Endothelial cell of umbilical vein (primary cell): ENCODE data around the gene STEAP4. TPM values are rescaled to one million over a fixed set of nuclear protein-coding genes. Genes with fewer than 3 reads are reported as not detected.

Experiments
- BruUV-seq: library from RNA; stranded (reverse); fragments of 400-500 nt; replicated peaks from 2 replicates; lab custom pipeline; 2021; lab: Mats Ljungman, UMichigan
- CTCF ChIA-PET: fragments of 300-600, 350-600 bp; sonication (Branson Sonifier 250); formaldehyde crosslinking; loops from one replicate; lab custom pipeline; 2021; ENCODE audit warnings: antibody characterized with exemption, inconsistent platforms; lab: Charles Lee
- POLR2A ChIA-PET: fragments of 300-600, 350-600 bp; sonication (Branson Sonifier 250); formaldehyde crosslinking; loops from one replicate; lab custom pipeline; 2021; ENCODE audit warnings: antibody characterized with exemption, inconsistent platforms; lab: Charles Lee
- DNase-seq: peaks from one replicate; pipeline ENCODE4 v3.0.0-alpha.2; 2011; ENCODE audit warnings: low read depth, low spot score
- FAIRE-seq: peaks from 2 replicates; lab custom pipeline; 2011; peaks lifted over from hg19 to GRCh38; lab: Jason Lieb, UNC
- H2AFZ ChIP-seq: 2 replicates; pipeline ENCODE4 v1.6.0; 2012; ENCODE audit warnings: low read depth, low read length, control low read depth, inconsistent platforms
- H3K27ac ChIP-seq: 2 replicates; pipeline ENCODE4 v1.5.1; 2011; ENCODE audit warnings: low read depth, mild to moderate bottlenecking, control low read depth, low read length, moderate library complexity; ENCODE audit not compliant: insufficient read depth
- H3K27me3 ChIP-seq, 2 experiments: 2 replicates each; pipeline versions ENCODE4 v1.6.0 to v1.6.1; 2011; ENCODE audit warnings: low read length in 2 of 2, mixed read lengths in 1 of 2; ENCODE audit not compliant: control insufficient read depth in 2 of 2, insufficient read depth in 2 of 2
- H3K36me3 ChIP-seq, 2 experiments: 2 replicates in 1 of 2; 3 replicates in 1 of 2; pipeline ENCODE4 v1.5.1; 2011; ENCODE audit warnings: low read length in 2 of 2, mild to moderate bottlenecking in 1 of 2, moderate library complexity in 1 of 2; ENCODE audit not compliant: control insufficient read depth in 2 of 2, insufficient read depth in 2 of 2; ENCODE audit errors: extremely low read depth in 1 of 2
- H3K4me1 ChIP-seq: 3 replicates; pipeline ENCODE4 v1.5.1; 2011; ENCODE audit warnings: mild to moderate bottlenecking, low read length; ENCODE audit not compliant: control insufficient read depth, insufficient read depth; ENCODE audit errors: extremely low read depth
- H3K4me2 ChIP-seq: 2 replicates; pipeline ENCODE4 v1.6.1; 2011; ENCODE audit warnings: low read length, control low read depth, mixed read lengths; ENCODE audit not compliant: insufficient read depth
- H3K4me3 ChIP-seq, 3 experiments: fragments of 200-600 bp in 1 of 3; sonication (generic), shearing (Covaris generic) in 1 of 3; replicated peaks in 1 of 3; 2 replicates each; pipeline ENCODE4 v1.5.1; 2011 to 2016; ENCODE audit warnings: control low read depth in 3 of 3, low read length in 3 of 3, mild to moderate bottlenecking in 2 of 3, inconsistent platforms in 1 of 3, low read depth in 1 of 3, moderate library complexity in 1 of 3; ENCODE audit not compliant: insufficient read depth in 1 of 3
- H3K79me2 ChIP-seq: 2 replicates; pipeline ENCODE4 v1.6.0; 2012; ENCODE audit warnings: low read length, inconsistent platforms; ENCODE audit not compliant: control insufficient read depth, insufficient read depth
- H3K9ac ChIP-seq: replicated peaks from 2 replicates; pipeline ENCODE3; 2011; ENCODE audit warnings: low read length, control low read depth; ENCODE audit not compliant: insufficient read depth; ENCODE audit errors: extremely low read depth
- H3K9me1 ChIP-seq: replicated peaks from 3 replicates; pipeline ENCODE4 v1.6.0; 2011; ENCODE audit warnings: mild to moderate bottlenecking, low read length; ENCODE audit not compliant: control insufficient read depth, insufficient read depth; ENCODE audit errors: extremely low read depth
- H3K9me3 ChIP-seq: replicated peaks from 2 replicates; pipeline ENCODE4 v1.5.1; 2012; ENCODE audit warnings: low read length, inconsistent platforms; ENCODE audit not compliant: control insufficient read depth, insufficient read depth
- H4K20me1 ChIP-seq: replicated peaks from 2 replicates; pipeline ENCODE3; 2011; ENCODE audit warnings: mild to moderate bottlenecking, low read length; ENCODE audit not compliant: control insufficient read depth, insufficient read depth; ENCODE audit errors: extremely low read depth
- FOS ChIP-seq: IDR thresholded peaks from 2 replicates; pipeline ENCODE4 v1.6.1; 2011; ENCODE audit warnings: mild to moderate bottlenecking, low read length, moderate library complexity, borderline replicate concordance; ENCODE audit not compliant: insufficient read depth
- GATA2 ChIP-seq: IDR thresholded peaks from 2 replicates; pipeline ENCODE4 v1.7.0; 2011; ENCODE audit warnings: low read depth, mild to moderate bottlenecking, moderate library complexity, mixed read lengths, low read length; ENCODE audit not compliant: insufficient read length, insufficient read depth
- JUN ChIP-seq: IDR thresholded peaks from 2 replicates; pipeline ENCODE4 v1.6.1; 2011; ENCODE audit warnings: borderline replicate concordance, low read depth; ENCODE audit not compliant: insufficient read length, insufficient read depth
- MYC ChIP-seq: IDR thresholded peaks from one replicate; pipeline ENCODE4 v1.6.1; 2011; ENCODE audit warnings: mild to moderate bottlenecking, low read depth, low read length
- POLR2AphosphoS5 ChIP-seq: IDR thresholded peaks from 2 replicates; pipeline ENCODE4 v1.6.1; 2012; ENCODE audit warnings: low read depth, mild to moderate bottlenecking, control low read depth, low read length, moderate library complexity; ENCODE audit not compliant: insufficient read depth
- dilution Hi-C: fragments of 300-500 bp; cut with MboI; formaldehyde crosslinking; loops from one replicate; pipeline ENCODE4 v1.15.0; 2019; ENCODE audit warnings: low sequenced_read_pairs; ENCODE audit not compliant: extremely low pct_ligation_motif_present
- intact Hi-C: fragments of 100-400 bp; cut with micrococcal nuclease; formaldehyde crosslinking; loops from one replicate; pipeline ENCODE4 v1.10.0; 2022
- polyA plus RNA-seq, 4 experiments: library from polyadenylated mRNA; depleted of rRNA in 3 of 4; stranded (reverse) in 3 of 4; unstranded in 1 of 4; fragments of >200 nt; gene quantifications; 2 replicates each; pipeline versions ENCODE4 v1.2.1 to v1.2.3, GENCODE V29; 2011 to 2012; ENCODE audit warnings: missing spikeins in 1 of 4
- total RNA-seq: library from RNA; stranded (reverse); gene quantifications from 2 replicates; pipeline ENCODE4 v1.2.3, GENCODE V29; 2021
- TF ChIP-seq, protein P1 (sequence below), 2 donors: IDR thresholded peaks; 1 replicate in 1 of 2; 2 replicates in 1 of 2; pipeline ENCODE4 v1.5.1; 2011; ENCODE audit warnings: low read length in 2 of 2, mild to moderate bottlenecking in 2 of 2, moderate library complexity in 2 of 2, control low read depth in 1 of 2, inconsistent platforms in 1 of 2, low read depth in 1 of 2; ENCODE audit not compliant: insufficient read depth in 1 of 2; ENCODE audit errors: extremely low read depth in 1 of 2

The STEAP4 gene
- total and polyA plus RNA-seq, 2 donors (not counting 3 experiments of a cell fraction or from before 2014, with no cell fraction given), result not detected

DNA sequence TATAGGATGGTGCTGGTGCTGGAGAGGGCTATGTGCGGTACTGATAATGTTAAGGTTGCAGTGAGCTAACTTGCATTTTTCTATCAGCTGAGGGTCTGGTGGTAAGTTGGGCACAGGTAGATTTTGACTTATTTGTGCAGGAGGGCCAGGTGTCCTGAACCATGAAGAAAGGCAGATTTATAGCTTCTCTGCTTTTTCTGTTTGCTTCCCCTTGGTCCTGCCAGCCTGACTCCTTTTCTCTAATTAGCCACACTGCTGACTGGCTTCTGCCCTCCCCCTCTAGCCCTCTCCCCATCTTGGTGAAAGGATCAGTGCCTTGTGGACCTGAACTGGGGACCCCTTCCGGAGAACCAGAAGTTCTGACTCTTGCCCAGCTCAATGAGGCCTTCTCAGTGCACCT, 40.8 kb upstream of the STEAP4 start:
- no peaks in the 10 kb centered on the region for H3K36me3 ChIP-seq
- no peaks in the 10 kb centered on the region for H3K9me1 ChIP-seq
- TF ChIP-seq GATA2 (no peak), POLR2AphosphoS5 (no peak), FOS (no peak), JUN (no peak)
- FAIRE-seq, result no peak
- no peak for DNase-seq
- no peak overlapping the region for H3K9ac ChIP-seq
- POLR2A ChIA-PET, result no interaction called here
- no peak overlapping the region for H3K27ac ChIP-seq
- H3K27me3 ChIP-seq, result peaks cover 0 to 11% of the 10 kb centered on the region in 2 experiments
- no TSS peak for BruUV-seq
- dilution Hi-C loops, result no loop called here
- H3K79me2 ChIP-seq, result no peaks in the 10 kb centered on the region
- H2AFZ ChIP-seq, result no peak overlapping the region
- no peaks in the 10 kb centered on the region for H4K20me1 ChIP-seq
- CTCF ChIA-PET, result no interaction called here
- no peak overlapping the region for H3K4me2 ChIP-seq
- H3K4me1 ChIP-seq, result no peaks in the 10 kb centered on the region
- H3K9me3 ChIP-seq, result no peaks in the 10 kb centered on the region
- intact Hi-C loops, result no loop called here
- H3K4me3 ChIP-seq, result no peak overlapping the region

DNA sequence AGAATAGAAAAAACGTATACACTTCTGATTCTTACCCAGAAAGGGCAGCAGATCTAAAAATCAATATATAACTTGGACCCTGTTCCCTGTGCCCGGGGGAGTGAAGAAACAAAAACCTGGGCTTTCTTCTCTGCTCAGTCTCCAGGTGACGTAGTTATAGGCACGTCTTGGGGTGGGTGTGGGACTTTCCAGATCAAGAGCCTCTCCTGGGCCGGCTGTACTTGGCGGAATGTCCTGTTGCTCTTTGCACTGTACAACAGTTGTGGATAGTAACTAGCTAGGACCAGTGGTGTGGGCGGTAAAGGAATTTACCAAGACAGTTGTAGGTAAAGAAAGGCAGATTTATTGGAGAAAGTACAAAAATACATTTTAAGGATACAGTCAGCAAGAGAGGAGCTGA, 40.4 kb upstream of the STEAP4 start:
- Histone ChIP-seq H3K4me1 (no peaks in the 10 kb centered on the region), H3K79me2 (no peaks in the 10 kb centered on the region), H3K27ac (no peak overlapping the region), H4K20me1 (no peaks in the 10 kb centered on the region), H3K27me3 (peaks cover 0 to 11% of the 10 kb centered on the region in 2 experiments), H3K9me3 (no peaks in the 10 kb centered on the region), H3K4me2 (no peak overlapping the region), H2AFZ (no peak overlapping the region), H3K9ac (no peak overlapping the region), H3K36me3 (no peaks in the 10 kb centered on the region), H3K9me1 (no peaks in the 10 kb centered on the region), H3K4me3 (no peak overlapping the region)
- dilution Hi-C loops (no loop called here), intact Hi-C loops (no loop called here)
- DNase-seq (no peak), FAIRE-seq (no peak)
- TF ChIP-seq JUN (no peak), FOS (no peak), MYC (no peak), GATA2 (no peak)
- TF ChIP-seq, protein P1, sequence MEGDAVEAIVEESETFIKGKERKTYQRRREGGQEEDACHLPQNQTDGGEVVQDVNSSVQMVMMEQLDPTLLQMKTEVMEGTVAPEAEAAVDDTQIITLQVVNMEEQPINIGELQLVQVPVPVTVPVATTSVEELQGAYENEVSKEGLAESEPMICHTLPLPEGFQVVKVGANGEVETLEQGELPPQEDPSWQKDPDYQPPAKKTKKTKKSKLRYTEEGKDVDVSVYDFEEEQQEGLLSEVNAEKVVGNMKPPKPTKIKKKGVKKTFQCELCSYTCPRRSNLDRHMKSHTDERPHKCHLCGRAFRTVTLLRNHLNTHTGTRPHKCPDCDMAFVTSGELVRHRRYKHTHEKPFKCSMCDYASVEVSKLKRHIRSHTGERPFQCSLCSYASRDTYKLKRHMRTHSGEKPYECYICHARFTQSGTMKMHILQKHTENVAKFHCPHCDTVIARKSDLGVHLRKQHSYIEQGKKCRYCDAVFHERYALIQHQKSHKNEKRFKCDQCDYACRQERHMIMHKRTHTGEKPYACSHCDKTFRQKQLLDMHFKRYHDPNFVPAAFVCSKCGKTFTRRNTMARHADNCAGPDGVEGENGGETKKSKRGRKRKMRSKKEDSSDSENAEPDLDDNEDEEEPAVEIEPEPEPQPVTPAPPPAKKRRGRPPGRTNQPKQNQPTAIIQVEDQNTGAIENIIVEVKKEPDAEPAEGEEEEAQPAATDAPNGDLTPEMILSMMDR (IDR thresholded peaks at IDR 0.05; ENCODE audit: extremely low read depth in 1 of 2, insufficient read depth in 1 of 2, low read depth in 1 of 2, low read length in 2 of 2), result no peak
- BruUV-seq, result no TSS peak
- ChIA-PET CTCF (no interaction called here), POLR2A (no interaction called here)
